NCI-H345 treated with DMSO at 0.1 percent for 48 hours (cell line): ENCODE results near the gene OR7G2.
"Not testable (repeated sequence)": the region's sequence is repeated elsewhere in the genome, so short reads cannot be mapped to it uniquely, and the experiment has no call there.

Source experiments
- DNase-seq: peaks from one replicate; lab custom pipeline; 2025; ENCODE audit not compliant: unreplicated experiment; lab: John Stamatoyannopoulos, UW

The OR7G2 gene

GRCh38 chr19:9075064-9075949, 32.0 kb downstream of the OR7G2 start:
- DNase-seq, result no peak

DNA sequence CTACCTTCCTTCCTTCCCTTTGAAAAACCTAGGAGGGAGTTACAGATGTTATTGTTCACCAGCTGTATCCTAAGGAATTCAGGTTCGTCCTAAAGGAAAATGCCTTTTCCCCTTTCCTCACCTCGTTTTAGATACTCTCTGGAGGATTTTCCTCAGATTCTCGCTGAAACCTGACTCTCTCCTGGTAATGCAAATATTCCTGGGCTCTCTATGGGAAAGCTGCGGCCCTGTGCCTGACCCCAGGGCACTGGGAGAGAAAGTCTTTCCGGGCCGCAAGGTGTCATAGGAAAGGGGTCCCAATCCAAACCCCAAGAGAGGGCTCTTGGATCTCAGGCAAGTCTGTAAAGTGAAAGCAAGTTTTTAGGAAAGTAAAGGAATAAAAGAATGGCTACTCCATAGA, 33.5 kb downstream of the OR7G2 start:
- DNase-seq, result no peak

GRCh38 chr19:9071720-9072119, 35.6 kb downstream of the OR7G2 start:
- not testable (repeated sequence) for DNase-seq

- DNase-seq, result no peak
Measured at GRCh38 chr19:9070066-9070465, 37.2 kb downstream of the OR7G2 start.

- no peak for DNase-seq
Measured at GRCh38 chr19:9065457-9066014, 41.7 kb downstream of the OR7G2 start.

GRCh38 chr19:9061879-9062278, 45.4 kb downstream of the OR7G2 start:
- DNase-seq, result no peak

GRCh38 chr19:9060564-9061340, 46.5 kb downstream of the OR7G2 start:
- no peak for DNase-seq

DNA sequence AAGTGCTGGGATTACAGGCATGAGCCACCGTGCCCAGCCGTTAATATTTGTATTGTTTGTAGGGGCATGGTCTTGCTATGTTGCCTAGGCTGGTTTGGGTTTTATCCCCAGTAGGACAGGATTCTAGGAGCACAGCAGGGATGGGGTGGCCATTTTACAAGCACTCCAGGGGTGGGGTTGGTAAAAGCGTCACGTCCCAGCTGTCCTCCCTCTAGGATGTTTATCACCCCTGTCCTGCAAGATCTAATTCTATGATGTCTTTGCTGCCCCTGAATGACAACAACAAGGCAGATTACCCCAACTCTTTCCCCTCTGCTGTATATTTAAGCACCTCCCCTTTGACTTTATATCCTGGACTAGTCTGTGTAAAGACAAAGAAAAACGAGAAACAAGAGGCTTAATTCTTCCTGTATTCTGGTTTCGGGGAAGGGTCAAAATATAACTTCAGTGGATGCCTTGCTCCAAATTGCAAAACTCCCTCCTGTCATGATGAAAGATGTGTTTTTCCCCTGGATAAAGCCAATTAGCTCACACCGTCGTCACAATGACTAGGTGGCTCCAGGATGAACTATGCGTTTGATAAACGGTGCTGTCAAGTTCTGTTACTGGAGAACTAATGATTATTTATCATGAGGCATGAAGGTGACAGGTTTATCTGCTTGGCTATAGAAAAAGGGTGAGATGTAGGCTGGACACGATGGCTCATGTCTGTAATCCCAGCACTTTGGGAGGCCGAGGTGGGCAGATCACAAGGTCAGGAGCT, 48.2 kb downstream of the OR7G2 start:
- DNase-seq, result no peak

DNA sequence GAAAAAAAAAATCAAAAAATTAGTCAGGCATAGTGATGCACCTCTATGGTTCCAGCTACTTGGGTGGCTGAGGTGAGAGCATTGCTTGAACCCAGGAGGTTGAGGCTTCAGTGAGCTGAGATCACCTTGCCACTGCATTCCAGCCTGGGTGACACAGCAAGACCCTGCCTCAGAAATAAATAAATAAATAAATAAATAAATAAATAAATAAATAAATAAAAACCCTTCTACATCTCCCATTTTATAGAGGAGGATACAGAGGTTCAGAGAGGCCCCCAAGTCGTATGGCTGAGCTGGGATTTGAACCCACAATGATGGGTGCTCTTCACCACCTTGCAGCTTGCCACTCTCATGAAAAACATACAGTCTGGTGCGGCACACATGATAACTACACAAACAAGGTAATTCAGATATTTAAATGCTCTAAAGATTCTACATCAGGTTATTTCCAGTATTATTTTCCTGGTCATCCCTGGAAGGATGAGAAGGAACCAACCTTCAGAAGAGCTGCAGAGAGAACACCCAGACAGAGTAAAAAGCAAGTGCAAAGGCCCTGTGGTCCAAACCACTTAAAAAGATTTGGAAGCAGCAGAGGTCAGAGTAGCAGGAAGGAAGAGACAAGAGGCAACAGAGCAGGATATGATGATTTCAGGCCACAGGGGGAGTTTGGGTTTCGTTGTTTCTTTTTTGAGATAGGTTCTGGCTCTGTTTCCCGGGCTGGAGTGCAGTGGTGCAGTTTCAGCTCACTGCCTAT, 49.6 kb downstream of the OR7G2 start:
- no peak for DNase-seq

DNA sequence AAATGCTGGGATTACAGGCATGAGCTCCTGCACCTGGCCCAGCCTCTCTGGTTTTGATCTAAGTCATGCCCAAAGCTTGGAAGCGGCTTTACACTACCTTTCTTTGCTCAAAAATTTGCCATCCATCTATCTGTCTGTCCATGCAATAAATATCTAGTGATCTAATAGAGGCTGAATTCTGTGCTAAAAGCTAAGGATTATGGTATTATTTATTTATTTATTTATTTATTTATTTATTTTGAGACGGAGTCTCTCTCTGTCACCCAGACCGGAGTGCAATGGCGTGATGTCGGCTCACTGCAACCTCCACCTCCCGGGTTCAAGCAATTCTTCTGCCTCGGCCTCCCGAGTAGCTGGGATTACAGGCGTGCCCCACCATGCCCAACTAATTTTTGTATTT, 51.1 kb downstream of the OR7G2 start:
- not testable (repeated sequence) for DNase-seq

DNA sequence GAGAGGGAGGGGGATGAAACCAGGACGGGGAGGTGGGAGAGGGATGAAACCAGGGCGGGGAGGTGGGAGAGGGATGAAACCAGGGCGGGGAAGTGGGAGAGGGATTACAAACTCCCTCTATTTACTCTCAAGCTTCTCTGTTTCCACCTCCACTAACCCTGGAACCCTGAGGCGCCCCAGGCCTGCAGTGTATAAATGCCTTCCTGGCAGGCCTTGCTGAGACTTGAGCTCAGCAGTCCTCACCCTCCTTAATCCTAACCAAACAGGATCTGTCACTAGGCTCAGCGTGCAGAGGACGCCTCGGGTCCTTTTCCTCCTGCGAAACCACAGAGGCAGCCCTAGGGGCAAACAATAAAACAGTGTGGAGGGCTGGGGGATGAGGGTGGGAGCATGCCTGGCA, 52.5 kb downstream of the OR7G2 start:
- DNase-seq, result no peak

- no peak for DNase-seq
Measured at GRCh38 chr19:9054207-9054606, 53.1 kb downstream of the OR7G2 start.

- not testable (repeated sequence) for DNase-seq
Measured at GRCh38 chr19:9053674-9054073, 53.6 kb downstream of the OR7G2 start.

DNA sequence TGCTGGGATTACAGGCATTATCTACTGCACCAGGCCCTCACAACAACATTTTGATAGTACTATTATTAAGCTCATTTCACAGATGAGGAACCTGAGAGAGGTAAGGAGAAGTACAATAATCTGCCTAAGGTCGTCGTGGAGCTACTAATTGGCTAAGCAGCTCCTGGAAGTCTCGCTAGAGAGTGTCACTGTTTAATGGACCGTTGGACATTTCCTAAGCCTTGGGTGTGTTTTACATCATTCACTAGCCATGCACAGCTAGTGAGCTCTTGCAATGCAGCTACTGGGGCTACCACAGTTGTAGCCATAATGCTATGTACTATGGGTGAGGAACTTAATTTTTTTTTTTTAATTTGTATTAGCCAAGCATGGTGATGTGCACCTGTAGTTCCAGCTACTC, 54.4 kb downstream of the OR7G2 start:
- no peak for DNase-seq
